ENCODE results near the gene IFFO2. TPM values are rescaled to one million over a fixed set of nuclear protein-coding genes. Genes with fewer than 3 reads are reported as not detected.

IFFO2 gene
- total RNA-seq, 1 donor from 2014 or later: 34.6 TPM

DNA sequence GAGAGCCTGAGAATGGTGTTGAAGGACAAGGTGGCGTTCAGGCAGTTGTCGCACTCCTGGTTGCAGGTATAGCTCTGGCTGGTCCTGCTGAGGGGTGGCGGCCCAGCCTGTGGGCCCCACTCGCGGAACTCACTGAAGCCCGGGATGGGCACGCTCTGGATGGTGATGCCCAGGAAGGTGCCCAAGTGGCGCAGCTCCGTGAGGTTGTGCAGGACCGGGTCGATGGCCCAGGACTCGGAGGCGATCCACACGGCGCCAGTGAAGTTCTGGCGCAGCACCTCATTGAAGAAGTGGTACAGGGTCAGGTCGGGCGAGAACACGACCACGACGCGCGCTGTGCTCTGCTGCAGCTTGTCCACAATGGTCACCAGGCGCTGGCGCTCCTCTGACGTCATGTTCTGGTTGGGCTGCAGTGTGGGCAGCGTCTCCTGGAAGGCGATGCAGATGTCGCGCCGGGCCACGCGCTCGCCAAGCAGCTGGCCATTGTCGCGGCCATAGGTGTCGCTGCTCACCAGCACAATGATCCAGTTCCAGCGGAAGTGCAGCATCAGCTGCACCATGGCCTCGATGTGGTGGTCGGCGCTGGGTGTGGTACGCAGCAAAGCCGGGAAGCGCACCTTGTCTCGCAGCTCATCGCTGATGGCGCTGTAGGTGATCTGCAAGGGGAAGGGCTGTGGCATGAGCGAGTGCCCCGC lies 102.0 kb downstream of the IFFO2 start:
- no peak for TF ChIP-seq POLR2AphosphoS5 (IDR thresholded peaks at IDR 0.05; ENCODE audit: insufficient read depth in 1 of 2, low read depth in 1 of 2)
- DNase-seq (ENCODE audit: extremely low spot score in 2 of 2): no peak
- H3K36me3 ChIP-seq: no peaks in the 10 kb centered on the region
- no peak overlapping the region for H3K27ac ChIP-seq
- no peak overlapping the region for H3K4me3 ChIP-seq
- intact Hi-C loops (cut with DNase I): no loop called here
- H3K27me3 ChIP-seq: no peaks in the 10 kb centered on the region
- H3K9me3 ChIP-seq: no peaks in the 10 kb centered on the region
- no peaks in the 10 kb centered on the region for H3K4me1 ChIP-seq

MicroRNAs encoded within 50 kb of the gene (microRNA counts, 767-probe panel; counts per million panel counts)
- microRNA hsa-miR-1290: 1,296 to 4,767 counts per million in 2 donors

Small RNA genes lying within 50 kb of the gene (microRNA-seq; reads per million reads assigned to microRNA genes)
- gene MIR1290 (ENCODE audit: borderline number of aligned reads, borderline replicate concordance): not detected
- not detected for gene MIR4695 (ENCODE audit: borderline number of aligned reads, borderline replicate concordance)

Small RNA genes lying within 50 kb of the gene (small RNA-seq; reads per million reads assigned to genes)
- gene MIR1290: not detected
- not detected for gene MIR4695

Other genes starting within 250 kb of the IFFO2 start
- 0.98 TPM for gene TAS1R2, start 97.0 kb downstream of the IFFO2 start, total RNA-seq
- gene ALDH4A1, start 54.1 kb downstream of the IFFO2 start, total RNA-seq: 39.5 TPM